ENCODE data around the gene FAM184A.

DNA sequence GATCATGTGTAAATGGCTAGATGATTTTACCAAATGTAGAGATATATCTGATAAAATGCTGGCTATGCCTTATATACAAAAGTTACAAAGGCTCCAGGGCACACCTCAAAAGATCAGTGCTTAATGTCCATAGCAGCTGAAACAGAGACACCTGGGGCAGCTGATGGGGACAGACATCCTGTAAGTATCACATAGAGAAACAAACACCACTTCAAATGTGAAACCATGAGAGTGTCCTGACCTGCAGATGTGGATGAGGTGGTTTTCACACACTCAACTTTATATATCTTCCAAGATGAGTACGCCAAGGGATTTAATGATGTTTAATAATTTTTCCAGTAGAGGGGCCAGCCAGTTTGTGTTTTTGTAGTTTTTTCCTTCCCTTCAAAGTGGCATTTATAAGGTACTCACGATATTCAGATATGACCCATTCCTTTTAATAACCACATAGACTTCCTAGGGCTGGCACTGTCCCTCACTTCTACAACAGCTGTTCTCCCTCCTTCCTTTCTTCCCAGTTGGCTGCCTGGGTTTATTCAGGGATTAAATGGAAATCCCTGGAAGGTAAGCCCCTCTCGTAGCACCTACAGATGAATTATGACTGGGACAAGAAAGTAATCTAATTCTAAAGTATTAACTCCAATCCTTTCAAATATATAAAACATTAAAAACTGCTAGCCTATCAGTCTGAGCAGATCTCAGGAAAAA is 93.2 kb downstream of the FAM184A start:
- TF ChIP-seq, protein P1, sequence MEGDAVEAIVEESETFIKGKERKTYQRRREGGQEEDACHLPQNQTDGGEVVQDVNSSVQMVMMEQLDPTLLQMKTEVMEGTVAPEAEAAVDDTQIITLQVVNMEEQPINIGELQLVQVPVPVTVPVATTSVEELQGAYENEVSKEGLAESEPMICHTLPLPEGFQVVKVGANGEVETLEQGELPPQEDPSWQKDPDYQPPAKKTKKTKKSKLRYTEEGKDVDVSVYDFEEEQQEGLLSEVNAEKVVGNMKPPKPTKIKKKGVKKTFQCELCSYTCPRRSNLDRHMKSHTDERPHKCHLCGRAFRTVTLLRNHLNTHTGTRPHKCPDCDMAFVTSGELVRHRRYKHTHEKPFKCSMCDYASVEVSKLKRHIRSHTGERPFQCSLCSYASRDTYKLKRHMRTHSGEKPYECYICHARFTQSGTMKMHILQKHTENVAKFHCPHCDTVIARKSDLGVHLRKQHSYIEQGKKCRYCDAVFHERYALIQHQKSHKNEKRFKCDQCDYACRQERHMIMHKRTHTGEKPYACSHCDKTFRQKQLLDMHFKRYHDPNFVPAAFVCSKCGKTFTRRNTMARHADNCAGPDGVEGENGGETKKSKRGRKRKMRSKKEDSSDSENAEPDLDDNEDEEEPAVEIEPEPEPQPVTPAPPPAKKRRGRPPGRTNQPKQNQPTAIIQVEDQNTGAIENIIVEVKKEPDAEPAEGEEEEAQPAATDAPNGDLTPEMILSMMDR (IDR thresholded peaks at IDR 0.05; ENCODE audit: extremely low read depth in 1 of 2, insufficient read depth in 1 of 2, low read depth in 1 of 2, low read length in 2 of 2): no peak
- TF ChIP-seq POLR2A (IDR thresholded peaks at IDR 0.05; ENCODE audit: low read depth, low read length) (no peak), POLR2AphosphoS5 (IDR thresholded peaks at IDR 0.05; ENCODE audit: insufficient read depth, low read depth, low read length) (no peak), EZH2 (IDR thresholded peaks at IDR 0.05; ENCODE audit: borderline replicate concordance, low read depth, low read length, severe bottlenecking) (no peak), MAX (IDR thresholded peaks at IDR 0.05; ENCODE audit: insufficient read depth, insufficient read length) (no peak), FOS (IDR thresholded peaks at IDR 0.05; ENCODE audit: borderline replicate concordance, insufficient read depth, low read length) (no peak)

All from endothelial cell of umbilical vein (primary cell).